OCI-LY7 (cell line): ENCODE data around the gene SLC5A10.
"Not testable (repeated sequence)": the region's sequence is repeated elsewhere in the genome, so short reads cannot be mapped to it uniquely, and the experiment has no call there.

Experiments used
- EZH2phosphoT487 ChIP-seq: fragments of 200-600 bp; sonication (generic); IDR thresholded peaks from 2 replicates; pipeline ENCODE4 v1.6.1; 2018; ENCODE audit warnings: low read depth, borderline replicate concordance, mild to moderate bottlenecking, mixed run types, antibody characterized with exemption, low read length, moderate library complexity, mixed read lengths
- TF ChIP-seq, protein P1 (sequence below): fragments of 200-600 bp; sonication (generic); conservative IDR thresholded peaks from 2 replicates; pipeline ENCODE4 v1.5.1; 2014; ENCODE audit warnings: mild to moderate bottlenecking, antibody characterized with exemption, low read length, moderate library complexity, mixed read lengths

DNA sequence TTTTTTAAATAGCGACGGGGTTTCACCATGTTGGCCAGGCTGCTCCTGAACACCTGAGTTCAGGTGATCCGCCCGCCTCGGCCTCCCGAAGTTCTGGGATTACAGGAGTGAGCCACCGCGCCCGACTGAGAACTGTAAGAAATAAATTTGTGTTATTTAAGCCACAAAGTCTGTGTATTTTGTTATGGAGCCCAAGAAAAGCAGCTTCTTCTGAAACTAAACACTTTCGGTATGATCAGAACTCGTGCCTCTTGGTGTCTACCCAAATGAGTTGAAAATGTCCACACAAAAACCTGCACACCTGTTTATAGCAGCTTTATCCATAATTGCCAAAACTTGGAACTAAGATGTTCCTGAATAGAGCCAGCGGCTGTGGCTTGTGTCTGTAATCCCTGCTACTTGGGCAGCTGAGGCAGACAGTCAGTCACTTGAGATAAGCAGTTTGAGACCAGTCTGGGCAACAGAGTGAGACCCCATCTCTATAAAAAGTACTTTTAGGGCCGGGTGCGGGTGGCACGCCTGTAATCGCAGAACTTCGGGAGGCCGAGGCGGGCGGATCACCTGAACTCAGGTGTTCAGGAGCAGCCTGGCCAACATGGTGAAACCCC, 110.9 kb downstream of the SLC5A10 start:
- TF ChIP-seq, protein P1, sequence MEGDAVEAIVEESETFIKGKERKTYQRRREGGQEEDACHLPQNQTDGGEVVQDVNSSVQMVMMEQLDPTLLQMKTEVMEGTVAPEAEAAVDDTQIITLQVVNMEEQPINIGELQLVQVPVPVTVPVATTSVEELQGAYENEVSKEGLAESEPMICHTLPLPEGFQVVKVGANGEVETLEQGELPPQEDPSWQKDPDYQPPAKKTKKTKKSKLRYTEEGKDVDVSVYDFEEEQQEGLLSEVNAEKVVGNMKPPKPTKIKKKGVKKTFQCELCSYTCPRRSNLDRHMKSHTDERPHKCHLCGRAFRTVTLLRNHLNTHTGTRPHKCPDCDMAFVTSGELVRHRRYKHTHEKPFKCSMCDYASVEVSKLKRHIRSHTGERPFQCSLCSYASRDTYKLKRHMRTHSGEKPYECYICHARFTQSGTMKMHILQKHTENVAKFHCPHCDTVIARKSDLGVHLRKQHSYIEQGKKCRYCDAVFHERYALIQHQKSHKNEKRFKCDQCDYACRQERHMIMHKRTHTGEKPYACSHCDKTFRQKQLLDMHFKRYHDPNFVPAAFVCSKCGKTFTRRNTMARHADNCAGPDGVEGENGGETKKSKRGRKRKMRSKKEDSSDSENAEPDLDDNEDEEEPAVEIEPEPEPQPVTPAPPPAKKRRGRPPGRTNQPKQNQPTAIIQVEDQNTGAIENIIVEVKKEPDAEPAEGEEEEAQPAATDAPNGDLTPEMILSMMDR, result not testable (repeated sequence)
- TF ChIP-seq EZH2phosphoT487, result not testable (repeated sequence)
